GM18858 (cell line): Measurements from ENCODE around the gene NPRL2.

Experiments used
- ATAC-seq: cut with Tn5 transposase; IDR thresholded peaks from one replicate; pipeline ENCODE4 v1.9.1; 2021; ENCODE audit not compliant: unreplicated experiment

Gene NPRL2

GRCh38 chr3:50373146-50374051, 22.8 kb upstream of the NPRL2 start:
- no peak for ATAC-seq

- no peak for ATAC-seq
These were observed 21.8 kb upstream of the NPRL2 start for GRCh38 chr3:50372349-50372748.

- no peak for ATAC-seq
These were observed 20.6 kb upstream of the NPRL2 start for GRCh38 chr3:50371133-50371685.

- no peak for ATAC-seq
These were observed 20.0 kb upstream of the NPRL2 start for GRCh38 chr3:50370594-50370993.

- no peak for ATAC-seq
These were observed 18.6 kb upstream of the NPRL2 start for GRCh38 chr3:50369012-50369670.

- no peak for ATAC-seq
These were observed 15.3 kb upstream of the NPRL2 start for GRCh38 chr3:50365842-50366220.

GRCh38 chr3:50365080-50365841, 14.7 kb upstream of the NPRL2 start:
- peak; percentile 60 for ATAC-seq

GRCh38 chr3:50364573-50365079, 14.1 kb upstream of the NPRL2 start:
- ATAC-seq: no peak

GRCh38 chr3:50359760-50360110, 9.2 kb upstream of the NPRL2 start:
- ATAC-seq: no peak

GRCh38 chr3:50358911-50359759, 8.6 kb upstream of the NPRL2 start, which contains the start of gene TMEM115:
Gene TMEM115, minus strand, starts transcription at chr3:50359521. Its CDS starts 458 bp downstream, at chr3:50359063.
- ATAC-seq: peak; percentile 92

GRCh38 chr3:50358355-50358910, 7.9 kb upstream of the NPRL2 start:
- ATAC-seq: no peak

GRCh38 chr3:50357481-50357880, 6.9 kb upstream of the NPRL2 start:
- ATAC-seq: no peak

- no peak for ATAC-seq
These were observed 6.0 kb upstream of the NPRL2 start for GRCh38 chr3:50356553-50356952.

GRCh38 chr3:50355829-50356552, 5.4 kb upstream of the NPRL2 start:
- ATAC-seq: no peak

GRCh38 chr3:50354850-50355249, 4.3 kb upstream of the NPRL2 start:
- ATAC-seq: no peak

- ATAC-seq: no peak
These were observed 3.7 kb upstream of the NPRL2 start for GRCh38 chr3:50354186-50354764.

GRCh38 chr3:50353245-50354004, 2.9 kb upstream of the NPRL2 start:
- ATAC-seq: no peak

GRCh38 chr3:50352781-50353180, 2.2 kb upstream of the NPRL2 start:
- ATAC-seq: no peak
